ENCODE results near the gene DIRAS2.
"Not testable (repeated sequence)": the region's sequence is repeated elsewhere in the genome, so short reads cannot be mapped to it uniquely, and the experiment has no call there.

The DIRAS2 gene

DNA sequence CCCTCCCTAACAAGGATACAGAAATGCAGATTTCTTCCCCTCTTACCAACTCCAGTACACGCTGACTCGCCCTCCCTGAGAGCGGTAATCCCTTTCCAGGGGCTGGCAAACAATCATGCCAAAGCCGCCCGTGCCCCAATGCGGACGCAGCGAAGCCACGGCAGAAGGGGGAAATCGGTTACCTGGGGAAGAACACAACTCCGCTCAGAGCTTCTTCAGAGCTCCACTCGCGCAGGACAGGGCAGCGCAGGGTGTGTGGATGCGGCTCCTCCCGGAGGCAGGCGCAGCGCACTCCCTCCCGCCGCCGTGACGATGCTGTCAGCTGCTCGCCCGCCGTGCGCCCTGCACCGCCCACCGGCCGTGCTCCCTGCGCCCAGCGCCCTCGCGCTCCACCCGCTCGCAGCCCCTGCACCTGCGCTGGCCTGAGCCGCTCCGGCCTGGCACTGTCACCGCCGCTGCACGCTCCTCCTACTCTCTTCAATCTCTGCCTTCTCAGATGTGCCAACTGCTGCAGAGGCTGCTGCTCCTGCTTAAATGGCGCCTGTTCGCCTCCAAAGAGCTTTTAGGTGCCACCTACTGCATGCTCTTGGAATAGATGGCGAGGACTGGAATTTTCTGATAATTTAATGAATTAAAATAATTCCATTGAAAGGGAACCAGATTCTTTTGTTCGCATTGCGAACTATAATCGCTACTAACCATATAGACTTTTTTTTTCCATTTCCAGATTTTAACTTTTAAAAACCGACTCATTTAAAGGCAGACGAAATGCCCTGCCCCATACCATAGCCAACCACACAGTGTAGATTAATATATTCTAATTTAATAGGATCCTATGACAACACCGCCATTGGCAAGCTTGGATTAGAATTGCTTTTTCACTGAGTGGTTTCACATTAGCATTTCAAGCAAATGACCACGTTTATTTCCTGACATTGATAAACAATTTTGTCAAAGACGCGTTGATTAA lies at the start of gene DIRAS2:
Gene DIRAS2 (minus strand): TSS at position 255 of the 970 bp plus-strand sequence. CDS start 28,997 bp downstream, outside the sequence.
- DNase-seq = peak; percentile 70 to 97 (median 84)
- intact Hi-C loops (cut with DNase I) = loop anchor here (10.0 kb wide), 1 partner anchor 418 kb away; no protein-coding TSS in a partner anchor

- peak in 8 of 10 donors; percentile 34 to 94 (median 50) for DNase-seq
- intact Hi-C loops (cut with DNase I) = no loop called here
Observed at GRCh38 chr9:90684736-90685135, 42.1 kb upstream of the DIRAS2 start.

DNA sequence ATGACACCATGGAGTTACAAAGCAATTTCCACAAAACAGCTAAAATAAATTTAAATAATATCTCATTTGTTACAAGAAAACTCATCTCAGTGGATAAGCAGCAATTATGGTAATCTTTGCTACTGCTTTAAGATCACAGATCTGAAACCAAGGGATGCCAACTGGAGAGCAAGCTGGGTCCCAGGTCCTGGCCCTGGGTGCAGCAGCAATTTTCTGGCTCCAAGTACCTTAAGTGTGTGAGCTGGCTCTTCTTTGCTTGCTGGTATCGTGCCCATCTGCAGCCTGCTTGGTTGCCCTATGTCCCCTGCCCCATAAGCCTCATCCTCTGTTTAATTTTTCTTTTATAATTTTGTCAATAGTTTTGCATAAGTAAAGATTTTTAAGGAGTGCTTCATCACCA lies 41.5 kb upstream of the DIRAS2 start:
- intact Hi-C loops (cut with DNase I) = no loop called here
- no peak for DNase-seq

GRCh38 chr9:90680534-90680933 lies 37.9 kb upstream of the DIRAS2 start:
- intact Hi-C loops (cut with DNase I) = no loop called here
- no peak for DNase-seq

DNA sequence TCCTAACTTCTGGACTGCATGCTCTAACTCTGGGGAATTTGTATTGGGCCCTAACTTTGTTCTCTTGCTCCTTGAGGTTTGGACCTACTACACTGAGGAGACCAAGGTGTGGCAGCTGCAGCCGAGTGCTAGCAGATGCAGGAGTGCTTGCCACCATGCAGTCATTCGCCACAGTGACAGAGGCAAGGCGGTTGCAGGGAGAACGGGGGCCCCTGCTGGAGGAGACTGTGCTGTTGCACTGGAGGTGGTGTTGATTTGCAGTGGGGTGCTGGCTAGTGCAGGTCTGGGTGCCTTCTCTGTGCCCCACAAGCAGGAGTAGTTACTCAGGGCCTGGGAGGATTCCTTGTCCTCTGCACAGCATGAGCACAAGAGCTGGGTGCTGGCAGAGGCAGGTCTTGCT lies 22.4 kb upstream of the DIRAS2 start:
- no peak for DNase-seq
- intact Hi-C loops (cut with DNase I) = no loop called here

- DNase-seq = no peak
- intact Hi-C loops (cut with DNase I) = no loop called here
Observed at GRCh38 chr9:90659650-90660364, 17.2 kb upstream of the DIRAS2 start.

DNA sequence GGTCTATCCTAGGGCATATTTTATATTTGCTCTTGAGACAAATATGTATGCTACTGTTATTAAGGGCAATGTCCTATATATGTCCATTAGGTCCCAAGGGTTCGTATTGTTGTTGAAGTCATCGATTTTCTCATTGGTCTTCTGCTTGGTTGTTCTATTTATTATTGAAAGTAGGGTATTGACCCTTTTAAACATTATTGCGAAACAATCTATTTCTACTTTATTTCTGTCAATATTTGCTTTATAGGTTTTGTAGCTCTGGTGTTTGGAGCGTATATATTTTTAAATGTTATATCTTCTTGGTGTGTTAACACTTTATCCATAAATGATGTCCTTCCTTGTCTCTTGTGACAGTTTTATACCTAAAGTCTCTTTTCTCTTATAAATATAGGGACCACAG lies 16.2 kb upstream of the DIRAS2 start:
- DNase-seq = no peak
- intact Hi-C loops (cut with DNase I) = no loop called here

DNA sequence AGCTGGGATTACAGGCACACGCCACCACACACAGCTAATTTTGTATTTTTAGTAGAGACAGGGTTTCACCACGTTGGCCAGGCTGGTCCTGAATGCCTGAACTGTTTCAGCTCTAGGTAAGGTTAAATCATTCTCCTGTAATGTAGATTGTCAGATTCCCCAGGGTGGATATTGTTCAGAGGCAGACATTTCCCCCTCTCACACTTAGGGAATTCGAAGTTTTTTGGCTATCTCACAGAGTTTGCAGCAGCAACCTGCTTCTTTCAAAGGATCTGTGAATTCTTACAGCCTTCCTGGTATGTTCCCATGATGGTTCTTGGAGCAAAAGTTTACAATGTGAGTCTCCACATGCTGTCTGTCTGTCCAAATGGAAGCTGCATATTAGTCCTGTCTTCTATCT lies 15.6 kb upstream of the DIRAS2 start:
- intact Hi-C loops (cut with DNase I) = no loop called here
- DNase-seq = no peak

- DNase-seq; intact Hi-C loops (cut with DNase I): not testable (repeated sequence)
Observed at GRCh38 chr9:90656876-90657275, 14.3 kb upstream of the DIRAS2 start.

DNA sequence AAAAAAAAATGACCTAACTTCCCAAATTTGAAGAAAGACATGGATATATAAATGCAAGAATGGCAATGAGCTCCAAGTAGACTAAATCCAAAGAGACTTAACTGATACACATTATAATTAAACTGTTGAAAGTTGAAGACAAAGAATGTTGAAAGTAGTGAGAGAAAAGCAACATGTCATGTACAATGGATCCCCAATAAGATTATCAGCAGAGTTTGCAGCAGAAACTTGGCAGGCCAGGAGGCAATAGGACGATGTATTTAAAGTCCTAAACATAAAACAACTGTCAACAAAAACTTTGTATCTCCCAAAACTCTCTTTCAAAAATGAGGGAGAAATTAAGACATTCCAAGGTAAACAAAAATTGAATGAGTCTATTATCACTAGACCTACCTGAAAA lies 8.6 kb upstream of the DIRAS2 start:
- no peak for DNase-seq
- intact Hi-C loops (cut with DNase I) = no loop called here

- intact Hi-C loops (cut with DNase I) = loop anchor here (10.0 kb wide), 1 partner anchor 423 kb away; no protein-coding TSS in a partner anchor
- no peak for DNase-seq
Observed at GRCh38 chr9:90647843-90648242, 5.2 kb upstream of the DIRAS2 start.

DNA sequence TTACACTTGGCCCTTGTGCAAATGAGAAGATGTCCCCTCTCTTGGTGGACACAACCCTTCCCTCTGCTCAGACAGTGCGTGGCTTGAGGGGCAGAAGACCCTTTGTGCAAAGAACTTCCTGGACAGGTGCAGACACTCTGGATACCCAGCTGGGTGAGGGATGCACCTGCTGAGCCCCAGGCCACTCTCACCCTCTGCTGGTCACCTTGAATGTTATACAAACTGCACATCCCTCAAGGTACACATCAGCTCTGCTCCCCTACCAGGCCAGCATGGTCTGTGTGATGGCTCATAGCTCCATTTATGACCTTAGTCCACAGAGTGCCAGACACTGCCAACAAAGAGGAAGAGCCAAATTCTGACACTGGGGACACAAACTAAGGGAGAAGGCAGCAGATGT lies 3.1 kb upstream of the DIRAS2 start:
- intact Hi-C loops (cut with DNase I) = loop anchor here (10.0 kb wide), 1 partner anchor 421 kb away; no protein-coding TSS in a partner anchor
- DNase-seq = no peak

DNA sequence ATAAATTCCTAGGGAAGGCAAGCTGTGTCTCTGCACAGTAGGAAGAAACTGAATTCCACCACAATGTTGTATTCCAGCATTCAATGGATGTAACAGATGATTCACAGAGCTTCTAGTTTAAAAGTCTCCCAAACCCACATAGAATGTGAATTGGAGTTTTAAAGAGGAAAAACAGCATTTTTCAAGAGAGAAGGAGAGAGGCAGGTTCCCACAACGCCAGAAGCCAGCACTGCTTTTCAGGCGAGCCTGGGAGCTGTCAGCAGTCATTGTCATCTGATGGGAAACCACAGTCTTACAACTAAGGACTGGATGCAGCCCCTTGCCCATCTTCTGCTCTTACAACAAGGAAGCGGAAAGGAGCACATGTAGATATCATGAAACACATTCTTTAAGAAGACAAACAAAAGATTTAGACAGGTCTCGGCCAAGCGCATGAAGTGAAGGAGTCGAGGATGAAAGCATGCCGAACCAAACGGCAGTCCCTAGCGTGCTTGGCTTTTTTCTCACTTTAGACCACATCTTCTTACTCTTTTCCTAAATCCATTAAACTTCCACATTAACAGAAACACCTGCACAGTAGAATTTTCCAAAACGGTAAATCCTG lies 638 bp downstream of the DIRAS2 start:
- intact Hi-C loops (cut with DNase I) = loop anchor here (10.0 kb wide), 1 partner anchor 417 kb away; no protein-coding TSS in a partner anchor
- peak in 6 of 10 donors; percentile 19 to 86 (median 31) for DNase-seq

DNA sequence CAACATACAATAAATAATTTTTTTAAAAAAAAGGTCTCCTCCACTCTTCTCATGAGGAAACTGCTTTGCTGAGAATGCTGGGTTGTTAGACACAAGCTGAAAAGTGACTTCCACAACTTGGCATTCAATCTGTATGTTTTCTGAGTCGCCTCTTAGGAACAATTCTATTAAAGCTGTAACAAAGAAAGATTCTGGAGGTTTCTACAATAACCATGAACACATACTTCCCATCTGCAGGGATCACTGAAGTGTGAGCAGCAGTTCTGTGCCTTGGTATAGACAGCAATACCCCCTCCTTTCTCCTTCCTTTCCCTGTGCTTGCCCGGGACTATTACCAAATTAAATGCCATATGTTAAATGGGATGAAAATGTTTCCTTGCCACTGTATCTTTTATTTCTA lies 1.5 kb downstream of the DIRAS2 start:
- no peak for DNase-seq
- intact Hi-C loops (cut with DNase I) = loop anchor here (10.0 kb wide), 1 partner anchor 416 kb away; no protein-coding TSS in a partner anchor

GRCh38 chr9:90640361-90640760 lies 2.3 kb downstream of the DIRAS2 start:
- intact Hi-C loops (cut with DNase I) = loop anchor here (10.0 kb wide), 1 partner anchor 416 kb away; no protein-coding TSS in a partner anchor

GRCh38 chr9:90637626-90638025 lies 5.0 kb downstream of the DIRAS2 start:
- intact Hi-C loops (cut with DNase I) = no loop called here
- no peak for DNase-seq

More at GRCh38 chr9:90640361-90640760, 2.3 kb downstream of the DIRAS2 start:
- DNase-seq = no peak

GRCh38 chr9:90632647-90633207 lies 9.9 kb downstream of the DIRAS2 start:
- DNase-seq = peak in 1 of 10 donors; percentile 49
- intact Hi-C loops (cut with DNase I) = no loop called here

DNA sequence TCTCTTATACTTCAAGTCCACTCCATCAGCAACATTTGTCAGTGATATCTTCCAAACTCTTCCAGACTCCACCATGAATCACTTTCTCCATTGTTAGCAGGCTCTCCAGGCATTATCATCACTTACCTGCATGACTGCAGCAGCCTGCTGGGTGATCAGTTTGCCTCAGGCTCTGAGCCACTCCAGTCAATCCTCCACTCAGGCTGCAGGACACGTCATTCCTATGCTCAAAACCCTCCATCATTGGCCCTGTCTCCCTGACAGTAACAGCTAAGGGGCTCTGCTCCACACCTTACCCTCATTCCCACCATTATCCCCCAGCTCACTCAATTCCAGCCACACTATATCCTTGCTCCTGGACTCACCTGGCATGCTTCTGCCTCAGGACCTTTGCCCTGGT lies 10.7 kb downstream of the DIRAS2 start:
- intact Hi-C loops (cut with DNase I) = no loop called here
- no peak for DNase-seq

- intact Hi-C loops (cut with DNase I) = no loop called here
- DNase-seq = no peak
Observed at GRCh38 chr9:90629991-90630390, 12.6 kb downstream of the DIRAS2 start.

- intact Hi-C loops (cut with DNase I) = no loop called here
- DNase-seq = no peak
Observed at GRCh38 chr9:90629354-90629753, 13.3 kb downstream of the DIRAS2 start.

Data from posterior cingulate gyrus (tissue), 11 donors.